Activated CD8-positive, alpha-beta T cell treated with anti-CD3 and anti-CD28 coated beads for 36 hours (primary cell): Measurements from ENCODE around the gene GJD3. TPM values are rescaled to one million over a fixed set of nuclear protein-coding genes. Genes with fewer than 3 reads are reported as not detected.

Experiments
- ATAC-seq: fragments of 200-7000 bp; cut with Tn5 transposase; one replicate; pipeline ENCODE4 v1.10.0; 2021; ENCODE audit warnings: mild to moderate bottlenecking, moderate library complexity
- CTCF ChIA-PET: fragments of 350-600 bp; sonication (Branson Sonifier 250); formaldehyde crosslinking; loops from one replicate; lab custom pipeline; 2021; ENCODE audit warnings: antibody characterized with exemption; lab: Charles Lee
- POLR2A ChIA-PET: fragments of 350-600 bp; sonication (Branson Sonifier 250); formaldehyde crosslinking; loops from one replicate; lab custom pipeline; 2021; ENCODE audit warnings: antibody characterized with exemption; lab: Charles Lee
- DNase-seq: peaks from one replicate; pipeline ENCODE4 v3.0.0-alpha.2; 2020
- H3K27ac Mint-ChIP-seq: one replicate; pipeline ENCODE4 v1.8.0; 2021; ENCODE audit warnings: mild to moderate bottlenecking, mixed read lengths
- H3K27me3 Mint-ChIP-seq: one replicate; pipeline ENCODE4 v1.8.0; 2021; ENCODE audit warnings: mixed read lengths
- H3K36me3 Mint-ChIP-seq: one replicate; pipeline ENCODE4 v1.8.0; 2021; ENCODE audit warnings: low read depth, mixed read lengths
- H3K4me1 Mint-ChIP-seq: one replicate; pipeline ENCODE4 v1.8.0; 2021; ENCODE audit warnings: low read depth, mixed read lengths
- H3K4me3 Mint-ChIP-seq: one replicate; pipeline ENCODE4 v1.8.0; 2021; ENCODE audit warnings: mild to moderate bottlenecking, moderate library complexity, mixed read lengths
- H3K9me3 Mint-ChIP-seq: one replicate; pipeline ENCODE4 v1.8.0; 2021; ENCODE audit warnings: mixed read lengths
- intact Hi-C: fragments of 100-400 bp; cut with micrococcal nuclease; formaldehyde crosslinking; loops from one replicate; pipeline ENCODE4 v1.10.0; 2022
- total RNA-seq, 2 experiments: library from RNA; stranded (reverse); gene quantifications; one replicate each; pipeline ENCODE4 v1.2.3, GENCODE V29; 2021
- TF ChIP-seq, protein P1 (sequence below): fragments of 200-600 bp; IDR thresholded peaks from one replicate; pipeline ENCODE4 v1.8.0; 2022; ENCODE audit warnings: antibody characterized with exemption, mild to moderate bottlenecking

GJD3 gene
- total RNA-seq, 2 experiments from 2014 or later = not detected

GRCh38 chr17:40338058-40338457, 26.5 kb downstream of the GJD3 start:
- Mint-ChIP-seq H3K27me3 (no peaks in the 10 kb centered on the region), H3K9me3 (no peaks in the 10 kb centered on the region), H3K27ac (peak overlapping the region; percentile 80), H3K36me3 (peaks cover 34% of the 10 kb centered on the region), H3K4me3 (no peak overlapping the region), H3K4me1 (peaks cover 63% of the 10 kb centered on the region)
- POLR2A ChIA-PET = no interaction called here
- intact Hi-C loops = no loop called here
- CTCF ChIA-PET = interaction anchor here (0.8 to 26.3 kb wide), 2 partner anchors 30 to 322 kb away, joined by 3 to 780 read pairs; partner anchors contain the start of genes CDC6 and RARA
- DNase-seq (no peak), ATAC-seq (peak; percentile 28)
- TF ChIP-seq, protein P1, sequence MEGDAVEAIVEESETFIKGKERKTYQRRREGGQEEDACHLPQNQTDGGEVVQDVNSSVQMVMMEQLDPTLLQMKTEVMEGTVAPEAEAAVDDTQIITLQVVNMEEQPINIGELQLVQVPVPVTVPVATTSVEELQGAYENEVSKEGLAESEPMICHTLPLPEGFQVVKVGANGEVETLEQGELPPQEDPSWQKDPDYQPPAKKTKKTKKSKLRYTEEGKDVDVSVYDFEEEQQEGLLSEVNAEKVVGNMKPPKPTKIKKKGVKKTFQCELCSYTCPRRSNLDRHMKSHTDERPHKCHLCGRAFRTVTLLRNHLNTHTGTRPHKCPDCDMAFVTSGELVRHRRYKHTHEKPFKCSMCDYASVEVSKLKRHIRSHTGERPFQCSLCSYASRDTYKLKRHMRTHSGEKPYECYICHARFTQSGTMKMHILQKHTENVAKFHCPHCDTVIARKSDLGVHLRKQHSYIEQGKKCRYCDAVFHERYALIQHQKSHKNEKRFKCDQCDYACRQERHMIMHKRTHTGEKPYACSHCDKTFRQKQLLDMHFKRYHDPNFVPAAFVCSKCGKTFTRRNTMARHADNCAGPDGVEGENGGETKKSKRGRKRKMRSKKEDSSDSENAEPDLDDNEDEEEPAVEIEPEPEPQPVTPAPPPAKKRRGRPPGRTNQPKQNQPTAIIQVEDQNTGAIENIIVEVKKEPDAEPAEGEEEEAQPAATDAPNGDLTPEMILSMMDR = no peak

DNA sequence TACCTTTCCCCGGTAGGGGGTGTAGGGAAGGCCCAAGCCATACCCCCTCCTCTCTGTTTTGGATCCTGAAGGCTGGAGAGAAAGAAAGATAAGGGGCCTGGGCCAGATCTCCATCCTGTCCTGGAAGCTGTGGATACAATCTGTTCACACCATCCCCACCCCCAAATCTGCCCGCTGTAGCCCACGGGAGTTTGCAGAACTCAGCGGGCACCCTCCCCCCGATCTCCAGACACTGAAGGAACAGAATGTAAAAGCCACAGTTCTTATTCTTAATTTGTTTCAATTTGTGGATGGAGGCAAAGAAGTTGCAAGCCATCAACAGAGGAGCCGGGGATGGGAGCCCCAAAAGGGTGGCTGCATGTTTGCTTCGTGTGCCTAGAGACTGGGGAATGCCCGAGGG, 27.2 kb downstream of the GJD3 start:
- peaks cover 35% of the 10 kb centered on the region for H3K36me3 Mint-ChIP-seq
- CTCF ChIA-PET = interaction anchor here (0.8 to 2.3 kb wide), 3 partner anchors 18 to 33 kb away, joined by 4 to 9 read pairs (median 7); no protein-coding TSS in a partner anchor
- peaks cover 60% of the 10 kb centered on the region for H3K4me1 Mint-ChIP-seq
- no peak overlapping the region for H3K4me3 Mint-ChIP-seq
- peak overlapping the region; percentile 80 for H3K27ac Mint-ChIP-seq
- intact Hi-C loops = no loop called here
- TF ChIP-seq, protein P1 = no peak
- DNase-seq = no peak
- ATAC-seq = no peak
- H3K9me3 Mint-ChIP-seq = no peaks in the 10 kb centered on the region
- POLR2A ChIA-PET = interaction anchor here (0.6 to 1.9 kb wide), 8 partner anchors 10 to 189 kb away, joined by 3 to 6 read pairs (median 4); partner anchors contain the start of gene CDC6
- no peaks in the 10 kb centered on the region for H3K27me3 Mint-ChIP-seq

DNA sequence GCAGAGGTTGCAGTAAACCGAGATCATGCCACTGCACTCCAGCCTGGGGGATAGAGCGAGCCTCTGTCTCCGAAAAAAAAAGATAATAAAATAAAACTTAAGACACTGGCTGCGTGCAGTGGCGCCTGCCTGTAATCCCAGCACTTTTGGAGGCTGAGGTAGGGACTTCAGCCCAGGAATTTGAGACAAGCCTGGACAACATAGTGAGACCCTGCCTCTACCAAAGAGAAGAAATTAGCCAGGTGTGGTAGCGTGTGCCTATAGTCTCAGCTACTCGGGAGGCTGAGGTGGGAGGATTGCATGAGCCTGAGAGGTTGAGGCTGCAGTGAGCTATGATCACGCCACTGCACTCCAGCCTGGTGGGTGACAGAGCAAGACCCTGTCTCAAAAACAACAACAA, 28.9 kb downstream of the GJD3 start:
- Mint-ChIP-seq H3K27ac (no peak overlapping the region), H3K27me3 (no peaks in the 10 kb centered on the region), H3K9me3 (no peaks in the 10 kb centered on the region), H3K4me3 (no peak overlapping the region), H3K36me3 (peaks cover 48% of the 10 kb centered on the region), H3K4me1 (peaks cover 70% of the 10 kb centered on the region)
- ChIA-PET CTCF (interaction anchor here (0.6 to 2.3 kb wide), 5 partner anchors 18 to 171 kb away, joined by 3 to 9 read pairs (median 3); no protein-coding TSS in a partner anchor), POLR2A (interaction anchor here (0.7 to 2.0 kb wide), 7 partner anchors 8 to 197 kb away, joined by 3 to 6 read pairs (median 4); no protein-coding TSS in a partner anchor)
- DNase-seq (no peak), ATAC-seq (no peak)
- TF ChIP-seq, protein P1 = no peak
- intact Hi-C loops = no loop called here

GRCh38 chr17:40333781-40334448, 30.6 kb downstream of the GJD3 start:
- TF ChIP-seq, protein P1 = no peak
- DNase-seq (no peak), ATAC-seq (no peak)
- CTCF ChIA-PET = interaction anchor here (1.0 to 1.6 kb wide), 6 partner anchors 16 to 221 kb away, joined by 3 to 9 read pairs (median 4); no protein-coding TSS in a partner anchor
- H3K27me3 Mint-ChIP-seq = no peaks in the 10 kb centered on the region
- H3K27ac Mint-ChIP-seq = peak overlapping the region; percentile 66
- H3K9me3 Mint-ChIP-seq = no peaks in the 10 kb centered on the region
- peaks cover 41% of the 10 kb centered on the region for H3K36me3 Mint-ChIP-seq
- H3K4me1 Mint-ChIP-seq = peaks cover 68% of the 10 kb centered on the region
- intact Hi-C loops = no loop called here
- H3K4me3 Mint-ChIP-seq = no peak overlapping the region
- POLR2A ChIA-PET = interaction anchor here (1.0 to 2.0 kb wide), 4 partner anchors 9 to 27 kb away, joined by 3 to 6 read pairs (median 5); no protein-coding TSS in a partner anchor
